Measurements from ENCODE around the gene HMG20B. TPM values are rescaled to one million over a fixed set of nuclear protein-coding genes. Genes with fewer than 3 reads are reported as not detected.

The HMG20B gene
- total RNA-seq, 1 donor from 2014 or later, result 34.4 TPM

GRCh38 chr19:3612330-3612729 lies 39.6 kb downstream of the HMG20B start:
- DNase-seq (no peak), ATAC-seq (ENCODE audit: poor library complexity) (no peak)
- intact Hi-C loops (cut with DNase I), result no loop called here

DNA sequence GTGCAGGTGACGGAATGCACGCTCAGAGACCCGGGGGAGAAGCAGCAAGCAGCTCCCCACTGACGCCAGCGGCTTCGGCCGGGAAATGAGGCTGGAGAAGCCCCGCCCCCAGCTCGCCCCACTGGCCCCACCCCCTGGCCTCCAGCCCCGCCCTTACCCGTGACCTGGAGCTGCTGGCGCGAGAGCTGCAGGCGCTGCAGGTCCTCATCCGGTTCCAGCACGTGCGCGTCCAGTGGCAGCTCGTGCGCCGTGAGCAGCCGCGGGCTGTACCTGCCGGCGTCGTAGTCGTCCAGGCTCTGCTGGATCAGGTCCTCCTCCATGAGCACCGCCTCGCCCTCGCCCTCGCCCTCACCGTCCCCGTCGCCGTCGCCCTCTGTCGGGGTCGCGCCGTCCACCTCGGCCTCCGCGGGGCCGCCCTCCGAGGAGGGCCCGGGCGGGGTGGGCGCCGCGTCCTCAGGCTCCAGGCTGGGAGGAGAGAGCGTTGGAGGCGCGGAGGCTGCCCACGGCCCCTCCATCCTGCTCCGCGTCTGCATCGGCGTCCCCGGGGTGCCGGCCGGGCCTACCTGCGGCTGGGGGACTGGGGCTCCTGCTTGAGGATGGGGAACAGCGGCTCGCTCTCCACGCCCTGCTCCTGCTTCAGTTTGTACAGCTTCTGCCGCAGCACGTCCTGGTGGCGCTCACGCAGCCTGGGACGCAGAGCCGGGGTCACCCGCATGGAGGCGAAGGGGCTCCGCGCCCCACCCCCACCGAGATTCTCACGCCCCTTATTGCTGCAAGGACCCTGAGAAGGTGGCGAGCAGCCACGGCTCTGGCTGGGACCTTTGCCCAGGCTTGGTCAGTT lies 40.4 kb downstream of the HMG20B start:
- DNase-seq (no peak), ATAC-seq (ENCODE audit: poor library complexity) (no peak)
- intact Hi-C loops (cut with DNase I), result no loop called here

- ATAC-seq (ENCODE audit: poor library complexity) (no peak), DNase-seq (no peak)
- intact Hi-C loops (cut with DNase I), result no loop called here
These were observed 41.3 kb downstream of the HMG20B start for GRCh38 chr19:3613818-3614661.

DNA sequence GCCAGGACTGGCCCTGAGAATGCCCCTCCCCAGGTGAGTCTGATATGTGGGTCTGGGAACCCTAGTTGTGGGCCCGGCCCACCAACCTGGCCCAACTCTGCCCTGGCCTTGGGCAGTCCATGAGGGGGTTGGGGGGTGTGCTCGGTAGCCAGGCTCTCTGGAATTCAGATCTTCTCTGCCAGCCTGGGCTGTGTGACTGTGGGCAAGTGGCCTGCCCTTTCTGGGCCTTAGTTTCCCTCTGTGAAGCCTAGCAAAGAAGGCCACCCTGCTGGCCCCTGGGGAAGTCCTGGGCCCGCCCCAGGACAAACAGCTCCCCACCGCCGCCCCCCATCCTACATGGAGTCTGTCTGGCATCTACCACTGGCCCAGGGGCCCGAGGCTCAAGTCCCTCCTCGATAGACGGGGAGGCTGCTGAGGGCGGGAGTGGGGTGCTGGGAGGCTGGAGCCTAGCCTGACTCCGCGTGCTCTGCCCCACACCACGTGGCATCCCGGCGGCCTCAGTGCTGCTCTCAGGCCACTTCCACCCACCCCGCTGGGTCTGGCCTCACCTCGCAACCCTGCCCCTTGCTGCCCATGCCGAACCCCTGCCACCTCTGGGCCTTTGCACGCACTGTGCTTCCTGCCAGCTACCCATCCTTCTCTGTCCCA lies 42.2 kb downstream of the HMG20B start:
- DNase-seq (no peak), ATAC-seq (ENCODE audit: poor library complexity) (no peak)
- intact Hi-C loops (cut with DNase I), result loop anchor here (5.0 kb wide), 1 partner anchor 68 kb away; no protein-coding TSS in a partner anchor

- ATAC-seq (ENCODE audit: poor library complexity), result no peak
- DNase-seq, result no peak
- intact Hi-C loops (cut with DNase I), result loop anchor here (5.0 kb wide), 1 partner anchor 68 kb away; no protein-coding TSS in a partner anchor
These were observed 42.9 kb downstream of the HMG20B start for GRCh38 chr19:3615524-3616135.

DNA sequence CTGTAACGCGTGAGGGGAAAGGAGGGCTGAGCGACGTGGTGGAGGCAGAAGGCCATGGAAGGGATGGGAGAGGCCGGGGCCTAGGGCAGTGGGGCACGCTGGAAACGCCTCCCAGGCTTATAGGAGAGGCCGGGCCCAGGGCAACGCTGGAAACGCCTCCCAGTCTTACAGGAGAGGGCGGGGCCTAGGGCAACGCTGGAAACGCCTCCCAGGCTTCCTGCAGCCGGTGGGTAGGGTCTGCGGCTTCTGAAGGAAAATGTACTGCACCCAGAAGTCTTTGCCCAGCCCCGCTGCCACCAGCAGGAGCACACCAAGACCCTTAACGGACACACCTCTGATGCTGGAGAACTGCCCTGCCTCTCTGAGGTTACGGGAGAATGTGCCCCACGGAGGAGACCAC lies 44.7 kb downstream of the HMG20B start:
- ATAC-seq (ENCODE audit: poor library complexity) (no peak), DNase-seq (no peak)
- intact Hi-C loops (cut with DNase I), result loop anchor here (5.0 kb wide), 1 partner anchor 70 kb away; no protein-coding TSS in a partner anchor

DNA sequence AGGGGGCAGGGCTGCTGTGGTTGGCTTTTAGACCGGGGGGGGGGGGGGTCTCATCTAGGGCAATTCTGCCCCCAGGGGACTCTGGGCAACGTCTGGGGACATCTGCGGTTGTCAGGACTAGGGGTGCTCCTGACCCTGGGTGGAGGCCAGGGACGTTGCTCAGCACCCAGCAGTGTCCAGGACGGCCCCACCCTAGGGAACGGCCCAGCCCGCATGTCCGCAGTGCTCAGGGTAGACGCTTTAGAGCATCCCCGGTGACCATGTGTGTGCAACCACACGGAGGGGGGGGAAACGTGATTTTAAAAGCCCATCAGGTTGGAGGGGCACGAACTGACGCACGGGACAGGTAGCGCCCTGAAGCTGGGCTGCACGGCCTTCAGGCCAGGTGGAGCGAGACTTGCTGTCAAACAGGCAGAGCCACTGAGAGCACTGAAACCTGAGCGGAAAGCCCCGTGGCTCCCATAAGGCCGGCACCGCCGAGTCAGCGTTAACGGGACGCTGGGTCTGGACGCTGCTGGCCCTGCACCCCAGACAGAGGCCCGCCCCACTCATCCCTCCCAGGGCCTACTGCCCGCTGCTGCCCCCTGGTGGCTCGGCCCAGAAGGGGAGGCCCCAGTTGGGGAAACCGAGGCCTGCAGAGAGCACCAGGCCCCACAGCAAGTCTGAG lies 45.5 kb downstream of the HMG20B start:
- intact Hi-C loops (cut with DNase I), result loop anchor here (2.0 to 5.0 kb wide), 2 partner anchors 31 to 71 kb away; no protein-coding TSS in a partner anchor
- ATAC-seq (ENCODE audit: poor library complexity) (peak; percentile 85), DNase-seq (peak; percentile 86)

DNA sequence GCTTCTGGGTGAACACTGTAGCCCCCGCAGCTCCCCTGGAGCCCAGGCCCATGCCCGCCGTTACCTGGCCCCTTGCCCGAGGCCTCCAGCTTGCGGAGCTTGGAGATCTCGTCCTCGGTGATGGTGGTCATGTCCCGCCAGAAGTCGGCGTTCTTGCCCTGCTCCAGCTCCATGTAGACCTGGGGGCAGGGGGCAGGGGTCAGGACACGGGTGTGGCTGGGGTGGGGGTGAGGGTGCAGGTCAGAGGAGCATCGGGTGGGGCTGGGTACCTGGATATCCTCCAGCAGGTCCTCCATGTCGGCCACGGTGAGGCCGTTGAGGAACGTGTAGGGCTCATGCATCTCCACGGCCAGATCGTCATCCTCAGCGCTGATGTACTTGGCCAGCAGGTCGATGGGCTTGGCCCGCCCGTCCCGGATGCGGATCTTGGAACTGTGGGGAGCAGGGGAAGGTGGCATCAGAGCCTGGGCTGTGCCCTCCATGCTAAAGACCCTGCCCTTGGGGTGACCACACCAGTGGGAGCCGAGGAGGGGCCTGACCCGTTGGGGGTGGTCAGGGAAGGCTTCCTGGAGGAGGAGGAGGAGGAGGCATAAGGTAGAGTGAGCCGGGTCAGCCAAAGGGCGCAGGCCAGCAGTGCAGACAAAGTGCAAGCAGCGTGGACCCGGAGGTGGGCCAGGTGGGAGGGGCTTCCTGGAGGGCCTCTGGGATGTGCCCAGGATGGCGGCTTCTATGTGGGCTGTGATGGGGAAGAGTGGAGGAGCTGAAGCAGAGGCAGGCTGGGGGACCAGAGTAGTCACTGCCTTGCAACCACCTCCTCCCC lies 46.3 kb downstream of the HMG20B start:
- intact Hi-C loops (cut with DNase I), result loop anchor here (2.0 to 5.0 kb wide), 2 partner anchors 32 to 72 kb away; no protein-coding TSS in a partner anchor
- peak; percentile 4 for ATAC-seq (ENCODE audit: poor library complexity)
- DNase-seq, result no peak

DNA sequence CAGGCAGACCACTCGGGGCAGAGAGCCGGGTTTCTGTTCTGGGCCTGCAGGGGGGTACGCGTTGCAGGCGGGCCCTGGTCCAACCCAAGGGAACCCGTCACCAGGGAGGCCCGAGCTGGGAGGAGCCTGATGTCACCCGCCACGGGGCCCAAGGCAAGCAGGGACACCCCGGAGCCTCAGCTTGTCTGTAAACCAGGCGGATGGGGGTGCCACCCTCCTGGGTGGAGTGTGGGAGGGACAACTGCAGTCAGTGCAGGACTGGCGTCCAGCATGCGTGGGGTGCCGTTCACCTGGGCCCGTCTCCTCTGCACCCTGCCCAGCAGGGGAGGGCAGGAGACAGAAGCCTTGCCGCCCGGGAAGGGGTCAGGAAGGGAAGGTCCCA lies 46.9 kb downstream of the HMG20B start:
- intact Hi-C loops (cut with DNase I), result loop anchor here (2.0 to 5.0 kb wide), 2 partner anchors 33 to 72 kb away; no protein-coding TSS in a partner anchor
- ATAC-seq (ENCODE audit: poor library complexity) (no peak), DNase-seq (no peak)

DNA sequence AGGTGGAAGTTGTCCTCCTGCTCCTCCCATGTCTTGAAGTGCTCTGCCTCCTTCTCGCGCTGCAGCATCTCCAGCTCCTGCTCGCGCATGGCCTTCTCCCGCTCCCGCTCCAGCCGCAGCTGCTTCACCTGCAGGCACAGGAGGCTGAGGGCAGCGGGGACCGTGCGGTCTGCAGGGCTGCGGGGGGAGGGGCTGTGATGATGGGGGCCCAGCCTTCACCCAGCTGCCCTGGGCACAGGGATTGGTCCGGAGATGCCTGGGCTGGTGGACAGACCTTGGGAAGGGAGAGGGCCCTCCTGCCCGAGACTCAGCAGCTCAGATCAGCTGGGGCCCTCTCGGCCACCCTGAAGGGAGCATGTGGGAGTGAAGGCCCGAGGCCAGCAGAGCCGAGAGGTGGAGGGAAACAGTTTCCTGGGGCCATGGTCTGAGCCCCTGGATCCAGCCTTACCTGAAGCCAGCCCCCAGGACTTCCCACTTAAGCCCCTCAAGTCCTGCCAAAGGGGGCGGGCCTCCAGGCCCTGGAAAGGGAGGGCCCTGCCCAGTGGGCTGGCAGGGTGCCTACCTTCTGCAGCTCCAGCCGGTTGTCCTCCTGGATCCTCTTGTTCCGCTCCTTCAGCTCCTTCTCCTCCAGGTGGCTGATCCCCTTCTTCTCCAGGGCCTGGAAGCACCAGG lies 47.5 kb downstream of the HMG20B start:
- ATAC-seq (ENCODE audit: poor library complexity) (no peak), DNase-seq (no peak)
- intact Hi-C loops (cut with DNase I), result no loop called here

- no peak for ATAC-seq (ENCODE audit: poor library complexity)
- intact Hi-C loops (cut with DNase I), result no loop called here
- no peak for DNase-seq
These were observed 48.2 kb downstream of the HMG20B start for GRCh38 chr19:3620817-3621547.

DNA sequence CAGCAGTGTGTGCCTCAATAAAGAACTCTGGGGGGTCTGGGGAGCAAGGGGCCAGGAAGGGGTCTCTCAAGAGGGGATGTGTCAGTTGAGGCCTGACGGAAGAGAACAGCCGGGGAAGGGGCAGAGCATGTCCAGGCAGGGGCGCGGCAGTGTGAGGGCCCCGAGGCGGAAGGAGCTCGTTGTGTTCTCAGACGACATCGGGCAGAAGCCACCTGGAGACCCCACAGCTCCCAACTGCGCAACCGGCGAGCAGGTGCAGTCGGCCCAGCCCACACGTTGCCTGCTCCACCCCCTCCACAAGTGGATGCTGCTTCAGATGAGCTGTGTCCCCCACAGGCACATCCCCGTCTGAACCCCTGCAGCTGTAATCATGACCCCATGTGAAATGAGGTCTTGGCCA lies 48.9 kb downstream of the HMG20B start:
- intact Hi-C loops (cut with DNase I), result no loop called here
- DNase-seq (no peak), ATAC-seq (ENCODE audit: poor library complexity) (no peak)

DNA sequence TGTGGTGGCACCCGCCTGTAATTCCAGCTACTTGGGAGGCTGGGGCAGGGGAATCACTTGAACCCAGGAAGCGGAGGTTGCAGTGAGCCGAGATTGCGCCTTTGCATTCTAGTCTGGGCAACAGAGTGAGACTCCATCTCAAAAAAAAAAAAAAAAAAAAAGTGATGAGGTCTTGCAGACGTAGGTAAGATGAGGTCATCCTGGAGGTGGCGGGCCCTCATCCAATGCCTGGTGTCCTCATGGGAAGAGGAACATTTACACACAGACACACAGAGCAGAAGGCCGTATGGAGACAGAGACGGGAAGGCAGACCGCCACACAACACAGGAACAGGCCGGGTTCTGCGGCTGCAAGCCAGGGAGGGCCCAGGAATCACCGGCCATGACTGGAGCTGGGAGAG lies 49.5 kb downstream of the HMG20B start:
- intact Hi-C loops (cut with DNase I), result no loop called here
- no peak for DNase-seq
- ATAC-seq (ENCODE audit: poor library complexity), result no peak

DNA sequence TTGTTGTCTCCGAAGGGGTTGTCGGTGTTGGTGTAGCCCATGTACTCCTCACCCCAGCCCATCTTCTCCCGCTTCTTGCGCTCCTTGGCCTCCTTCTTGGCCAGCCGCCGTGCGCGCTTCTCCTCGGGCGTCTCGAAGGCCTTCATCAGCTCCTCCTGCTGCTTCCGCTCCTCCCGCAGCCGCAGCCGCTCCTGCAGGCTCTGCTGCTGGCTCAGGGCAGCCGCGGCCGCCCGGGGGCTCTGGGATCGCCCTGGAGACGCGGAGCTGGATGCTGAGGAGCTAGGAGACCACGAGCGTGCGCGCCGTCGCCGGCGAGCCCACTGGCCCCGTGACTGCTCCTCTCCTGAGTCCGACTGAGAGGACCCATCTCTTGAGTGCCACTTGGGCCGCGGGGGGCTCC lies 51.0 kb downstream of the HMG20B start:
- intact Hi-C loops (cut with DNase I), result no loop called here
- DNase-seq, result no peak

DNA sequence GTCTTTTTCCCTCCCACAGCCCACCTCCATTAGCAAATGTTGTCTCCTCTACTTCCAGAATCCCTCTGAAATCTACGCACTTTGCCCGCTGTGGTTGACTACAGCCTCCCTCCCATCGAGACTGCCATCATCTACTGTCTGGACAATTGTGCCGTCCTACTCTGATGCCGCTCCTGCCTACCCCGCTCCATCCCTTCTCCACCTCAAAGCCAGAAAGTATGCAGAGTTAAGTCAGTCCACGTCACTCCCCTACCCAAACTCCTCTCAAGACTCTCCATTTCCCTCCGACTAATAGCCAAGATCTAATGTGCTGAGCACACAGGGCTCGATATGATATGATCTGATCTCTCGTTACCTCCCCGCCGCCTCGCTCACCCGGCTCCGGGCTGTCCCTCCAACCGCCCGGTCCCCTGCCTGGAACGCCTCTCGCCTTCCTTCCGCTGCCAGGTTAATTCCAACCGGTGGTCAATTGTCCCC lies 53.3 kb downstream of the HMG20B start:
- intact Hi-C loops (cut with DNase I), result no loop called here
- no peak for DNase-seq
- ATAC-seq (ENCODE audit: poor library complexity), result no peak

More for the DNA sequence above, 51.0 kb downstream of the HMG20B start:
- ATAC-seq (ENCODE audit: poor library complexity), result no peak

Measured in Right ventricle myocardium superior (tissue), 1 donor.